GM19372 (cell line): ENCODE measurements around the gene ARPC5L.

Experiments used
- ATAC-seq: cut with Tn5 transposase; IDR thresholded peaks from one replicate; pipeline ENCODE4 v1.9.1; 2021; ENCODE audit warnings: mild to moderate bottlenecking, low read depth, moderate library complexity; ENCODE audit not compliant: unreplicated experiment

Gene ARPC5L

GRCh38 chr9:124860582-124861341 is 1.2 kb upstream of the ARPC5L start:
- ATAC-seq = no peak

GRCh38 chr9:124863371-124863871 is 1.5 kb downstream of the ARPC5L start:
- no peak for ATAC-seq

- peak; percentile 68 for ATAC-seq
These were observed 6.9 kb downstream of the ARPC5L start for GRCh38 chr9:124868511-124869465.

GRCh38 chr9:124869466-124869985 is 7.6 kb downstream of the ARPC5L start:
- ATAC-seq = peak; percentile 9

- ATAC-seq = no peak
These were observed 8.1 kb downstream of the ARPC5L start for GRCh38 chr9:124869986-124870560.

GRCh38 chr9:124870723-124871122 is 8.8 kb downstream of the ARPC5L start:
- ATAC-seq = no peak

GRCh38 chr9:124871156-124871561 is 9.2 kb downstream of the ARPC5L start:
- ATAC-seq = no peak

- ATAC-seq = no peak
These were observed 11.7 kb downstream of the ARPC5L start for GRCh38 chr9:124873664-124874063.

- ATAC-seq = no peak
These were observed 13.6 kb downstream of the ARPC5L start for GRCh38 chr9:124875501-124875900.

GRCh38 chr9:124877021-124877782 is 15.3 kb downstream of the ARPC5L start:
- ATAC-seq = no peak

GRCh38 chr9:124878021-124878420 is 16.1 kb downstream of the ARPC5L start:
- no peak for ATAC-seq

GRCh38 chr9:124878518-124878917 is 16.6 kb downstream of the ARPC5L start:
- no peak for ATAC-seq

GRCh38 chr9:124879226-124879625 is 17.3 kb downstream of the ARPC5L start:
- ATAC-seq = no peak

GRCh38 chr9:124880501-124880900 is 18.6 kb downstream of the ARPC5L start:
- no peak for ATAC-seq

GRCh38 chr9:124881138-124881743 is 19.3 kb downstream of the ARPC5L start:
- no peak for ATAC-seq

- ATAC-seq = no peak
These were observed 20.3 kb downstream of the ARPC5L start for GRCh38 chr9:124882231-124882630.

GRCh38 chr9:124884376-124884775 is 22.4 kb downstream of the ARPC5L start:
- no peak for ATAC-seq

- ATAC-seq = no peak
These were observed 23.6 kb downstream of the ARPC5L start for GRCh38 chr9:124885551-124885950.

- ATAC-seq = no peak
These were observed 24.5 kb downstream of the ARPC5L start for GRCh38 chr9:124886461-124886860.
